NOMO-1 treated with dmso at 0.1 percent for 144 hours (cell line): ENCODE data around the gene CHADL.
"Not testable (repeated sequence)": the region's sequence is repeated elsewhere in the genome, so short reads cannot be mapped to it uniquely, and the experiment has no call there.

Experiments used
- DNase-seq: peaks from one replicate; lab custom pipeline; 2025; ENCODE audit not compliant: unreplicated experiment; lab: John Stamatoyannopoulos, UW

Gene CHADL

GRCh38 chr22:41184679-41185078 is 56.1 kb downstream of the CHADL start:
- no peak for DNase-seq

DNA sequence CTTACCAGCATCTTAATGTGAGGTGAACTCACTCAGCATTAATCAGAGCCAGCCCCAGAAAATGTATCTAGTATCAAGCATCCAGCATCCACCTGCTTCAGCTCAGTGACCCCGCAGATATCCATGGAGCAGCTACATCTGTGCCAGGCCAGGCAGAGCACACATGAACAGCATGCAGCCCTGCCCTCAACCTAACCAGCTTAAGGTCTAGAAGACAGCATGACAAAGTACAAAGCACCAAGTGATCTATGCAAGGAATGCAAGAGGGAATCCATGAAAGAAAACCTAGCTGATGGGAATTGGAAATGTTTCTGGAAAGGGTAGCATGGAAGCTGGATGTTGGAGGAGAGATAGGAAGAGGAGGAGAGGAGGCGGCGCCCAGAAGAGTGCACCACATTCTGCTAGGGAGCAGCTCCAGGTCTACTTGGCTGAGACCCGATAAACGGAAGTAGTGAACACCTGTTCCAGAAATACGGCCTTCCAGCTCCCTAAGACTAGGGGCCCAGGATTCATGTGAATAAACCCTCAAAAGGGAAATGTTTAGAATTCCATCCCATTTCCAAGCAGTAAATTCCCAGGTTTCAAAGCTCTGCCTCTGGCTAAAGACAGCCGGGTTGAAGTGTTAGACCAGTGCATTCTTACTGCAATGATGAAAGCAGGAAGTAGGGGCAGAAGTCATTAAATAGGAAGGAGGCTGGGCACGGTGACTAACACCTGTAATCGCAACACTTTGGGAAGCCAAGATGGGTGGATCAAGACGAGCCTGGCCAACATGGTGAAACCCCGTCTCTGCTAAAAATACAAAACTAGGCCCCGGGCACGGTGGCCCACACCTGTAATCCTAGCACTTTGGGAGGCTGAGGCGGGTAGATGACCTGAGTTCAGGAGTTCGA is 59.1 kb downstream of the CHADL start:
- peak; percentile 74 for DNase-seq

- no peak for DNase-seq
Measured at GRCh38 chr22:41180926-41181325, 59.8 kb downstream of the CHADL start.

DNA sequence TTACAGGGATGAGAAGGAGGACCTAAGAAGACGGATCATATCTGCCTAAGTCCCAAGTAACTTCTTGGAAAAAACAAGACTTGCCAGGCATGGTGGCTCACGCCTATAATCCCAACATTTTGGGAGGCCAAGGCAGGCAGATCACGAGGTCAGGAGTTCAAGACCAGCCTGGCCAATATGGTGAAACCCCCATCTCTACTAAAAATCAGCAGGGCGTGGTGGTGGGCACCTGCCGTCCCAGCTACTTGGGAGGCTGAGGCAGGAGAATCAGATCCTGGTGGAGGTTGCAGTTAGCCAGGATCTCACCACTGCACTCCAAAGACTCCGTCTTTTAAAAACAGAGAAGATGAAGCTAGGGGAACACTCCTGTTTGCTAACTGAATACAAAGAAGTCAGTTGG is 60.4 kb downstream of the CHADL start:
- not testable (repeated sequence) for DNase-seq
